HUES6 (cell line): ENCODE results near the gene MPHOSPH8.
"Not testable (repeated sequence)": the region's sequence is repeated elsewhere in the genome, so short reads cannot be mapped to it uniquely, and the experiment has no call there.

Source experiments
- H3K27ac ChIP-seq: 2 replicates; pipeline ENCODE4 v1.7.0; 2013; ENCODE audit warnings: low read depth, mild to moderate bottlenecking, low read length, inconsistent platforms
- H3K27me3 ChIP-seq: 2 replicates; pipeline ENCODE4 v1.6.1; 2013; ENCODE audit warnings: low read length; ENCODE audit not compliant: control insufficient read depth, insufficient read depth
- H3K36me3 ChIP-seq: 2 replicates; pipeline ENCODE4 v1.6.1; 2013; ENCODE audit warnings: low read length; ENCODE audit not compliant: control insufficient read depth, insufficient read depth
- H3K4me1 ChIP-seq: 2 replicates; pipeline ENCODE4 v1.6.1; 2013; ENCODE audit warnings: low read length; ENCODE audit not compliant: control insufficient read depth, insufficient read depth
- H3K4me3 ChIP-seq: 2 replicates; pipeline ENCODE4 v1.5.1; 2013; ENCODE audit warnings: low read depth, low read length
- H3K9ac ChIP-seq: one replicate; pipeline ENCODE4 v1.6.1; 2013; ENCODE audit warnings: mild to moderate bottlenecking, low read length
- H3K9me3 ChIP-seq: 2 replicates; pipeline ENCODE4 v1.6.1; 2013; ENCODE audit warnings: low read depth, low read length; ENCODE audit not compliant: control insufficient read depth, insufficient read depth

Gene MPHOSPH8

DNA sequence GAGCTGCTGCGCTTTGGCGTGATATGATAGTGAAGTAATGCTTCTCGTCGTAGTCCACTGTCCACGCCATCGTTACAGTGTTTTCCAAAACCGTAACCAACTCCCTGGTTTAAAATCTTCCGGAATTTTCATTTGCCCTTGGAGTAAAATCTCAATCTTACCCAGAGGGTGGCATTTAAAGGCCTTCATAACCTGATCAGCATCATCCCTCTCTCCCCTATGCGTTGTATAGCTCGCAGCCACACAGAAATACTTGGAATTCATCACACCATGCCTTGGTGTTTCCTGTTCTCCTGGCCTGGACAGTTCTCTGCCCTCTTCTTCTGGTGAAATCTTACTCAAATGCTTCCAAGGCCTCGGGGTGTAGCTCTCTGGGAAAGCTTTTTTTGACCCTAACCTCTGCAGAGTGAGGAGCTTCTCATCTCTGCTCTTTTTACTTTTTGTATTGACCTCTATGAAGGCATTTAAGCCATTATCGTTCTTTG, 839 bp downstream of the MPHOSPH8 start:
- Histone ChIP-seq H3K4me1 (peaks cover 11% of the 10 kb centered on the region), H3K36me3 (peaks cover 10% of the 10 kb centered on the region; the same call in 1 of the 2 replicates), H3K27ac (no peak overlapping the region), H3K27me3 (no peaks in the 10 kb centered on the region), H3K9me3 (peaks cover 8% of the 10 kb centered on the region), H3K4me3 (peak overlapping the region; percentile 78), H3K9ac (peak overlapping the region; percentile 74)

DNA sequence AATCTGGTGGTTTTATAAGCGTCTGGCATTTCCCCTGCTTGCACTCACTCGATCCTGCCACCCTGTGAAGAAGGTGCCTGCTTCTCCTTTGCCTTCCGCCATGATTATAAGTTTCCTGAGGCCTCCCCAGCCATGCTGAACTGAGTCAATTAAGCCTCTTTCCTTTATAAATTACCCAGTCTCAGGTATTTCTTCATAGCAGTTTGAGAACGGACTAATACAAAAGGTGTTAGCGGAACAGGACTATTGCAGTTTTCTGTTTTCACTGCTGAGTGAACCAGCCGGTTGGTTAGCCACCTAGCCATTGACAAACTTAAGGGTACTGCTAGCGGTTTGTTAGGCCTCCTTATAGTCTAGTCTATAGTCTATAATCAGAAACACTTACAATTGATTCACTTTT, 2.5 kb downstream of the MPHOSPH8 start:
- H3K4me3 ChIP-seq, H3K9ac ChIP-seq, H3K27ac ChIP-seq, H3K9me3 ChIP-seq, H3K36me3 ChIP-seq, H3K27me3 ChIP-seq: not testable (repeated sequence)
- H3K4me1 ChIP-seq = peaks cover 11% of the 10 kb centered on the region

- no peak overlapping the region for H3K27ac ChIP-seq
- H3K4me3 ChIP-seq = no peak overlapping the region
- no peaks in the 10 kb centered on the region for H3K9me3 ChIP-seq
- H3K9ac ChIP-seq = no peak overlapping the region
- H3K36me3 ChIP-seq = peaks cover 37% of the 10 kb centered on the region
- no peaks in the 10 kb centered on the region for H3K27me3 ChIP-seq
- no peaks in the 10 kb centered on the region for H3K4me1 ChIP-seq
Measured at GRCh38 chr13:19643652-19644051, 10.2 kb downstream of the MPHOSPH8 start.

GRCh38 chr13:19645000-19645399, 11.5 kb downstream of the MPHOSPH8 start:
- H3K36me3 ChIP-seq = peaks cover 46% of the 10 kb centered on the region
- no peaks in the 10 kb centered on the region for H3K9me3 ChIP-seq
- no peaks in the 10 kb centered on the region for H3K27me3 ChIP-seq
- no peak overlapping the region for H3K4me3 ChIP-seq
- no peak overlapping the region for H3K9ac ChIP-seq
- H3K4me1 ChIP-seq = no peaks in the 10 kb centered on the region
- no peak overlapping the region for H3K27ac ChIP-seq

DNA sequence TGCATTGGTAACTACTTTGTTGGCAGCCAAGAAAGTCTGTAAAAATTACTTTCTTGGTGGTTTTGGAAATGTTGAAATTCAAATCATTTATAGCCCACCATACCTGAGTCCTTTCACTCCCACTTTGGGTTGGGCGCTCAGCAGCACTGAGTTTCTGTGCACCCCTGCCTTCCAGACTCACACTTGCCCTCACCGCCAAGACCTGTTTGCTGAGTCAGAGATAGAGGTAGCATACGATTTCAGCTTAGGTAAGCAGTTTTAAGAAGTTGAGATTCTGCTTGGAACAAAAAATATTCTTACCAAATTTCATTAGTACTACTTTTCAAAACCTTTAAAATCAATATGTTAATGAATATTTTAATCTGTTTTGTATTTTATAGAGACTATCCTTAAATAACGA, 12.6 kb downstream of the MPHOSPH8 start:
- Histone ChIP-seq H3K36me3 (peaks cover 54% of the 10 kb centered on the region), H3K27me3 (no peaks in the 10 kb centered on the region), H3K9me3 (no peaks in the 10 kb centered on the region), H3K4me1 (no peaks in the 10 kb centered on the region), H3K27ac (no peak overlapping the region), H3K9ac (no peak overlapping the region), H3K4me3 (no peak overlapping the region)

GRCh38 chr13:19650742-19651141, 17.3 kb downstream of the MPHOSPH8 start:
- no peak overlapping the region for H3K9ac ChIP-seq
- H3K27me3 ChIP-seq = no peaks in the 10 kb centered on the region
- H3K4me3 ChIP-seq = no peak overlapping the region
- H3K36me3 ChIP-seq = peaks cover 32% of the 10 kb centered on the region
- H3K4me1 ChIP-seq = no peaks in the 10 kb centered on the region
- no peaks in the 10 kb centered on the region for H3K9me3 ChIP-seq
- no peak overlapping the region for H3K27ac ChIP-seq

DNA sequence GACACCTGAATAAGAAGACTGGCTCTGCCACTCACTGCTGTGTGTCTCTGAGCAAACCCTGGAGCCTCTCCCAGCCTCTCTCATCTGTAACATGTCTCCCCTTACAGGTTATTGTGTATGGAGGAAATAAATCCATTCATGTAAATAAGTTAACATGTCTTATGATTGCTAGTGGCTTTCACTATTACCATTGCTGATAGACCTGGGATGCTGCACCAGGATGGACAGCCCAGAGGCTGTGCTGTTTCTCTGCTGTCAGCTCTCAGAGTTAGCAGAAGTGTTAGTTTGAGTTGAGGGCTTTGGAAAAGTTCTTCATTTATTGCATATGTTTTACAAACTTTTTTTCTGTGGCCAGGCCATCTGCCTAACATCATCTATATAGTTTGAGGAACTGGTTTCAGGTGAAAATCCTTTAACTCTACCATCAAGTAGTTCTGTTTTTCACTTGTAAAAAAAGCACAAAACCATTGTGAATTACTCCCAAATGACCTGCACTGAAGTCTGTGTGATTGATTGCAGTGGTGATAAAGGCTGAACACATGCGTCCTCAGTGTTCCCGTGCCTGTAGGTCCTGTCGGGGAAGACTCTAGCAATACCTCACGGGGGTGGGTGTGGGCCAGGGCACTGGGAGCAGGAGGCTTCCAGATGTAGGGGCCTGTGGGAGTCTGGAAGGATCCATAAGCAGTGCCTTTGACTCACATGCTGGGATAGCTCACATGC, 24.6 kb downstream of the MPHOSPH8 start:
- Histone ChIP-seq H3K9me3 (no peaks in the 10 kb centered on the region), H3K27me3 (no peaks in the 10 kb centered on the region), H3K4me1 (no peaks in the 10 kb centered on the region), H3K36me3 (peaks cover 27% of the 10 kb centered on the region), H3K27ac (no peak overlapping the region), H3K4me3 (no peak overlapping the region), H3K9ac (no peak overlapping the region)

DNA sequence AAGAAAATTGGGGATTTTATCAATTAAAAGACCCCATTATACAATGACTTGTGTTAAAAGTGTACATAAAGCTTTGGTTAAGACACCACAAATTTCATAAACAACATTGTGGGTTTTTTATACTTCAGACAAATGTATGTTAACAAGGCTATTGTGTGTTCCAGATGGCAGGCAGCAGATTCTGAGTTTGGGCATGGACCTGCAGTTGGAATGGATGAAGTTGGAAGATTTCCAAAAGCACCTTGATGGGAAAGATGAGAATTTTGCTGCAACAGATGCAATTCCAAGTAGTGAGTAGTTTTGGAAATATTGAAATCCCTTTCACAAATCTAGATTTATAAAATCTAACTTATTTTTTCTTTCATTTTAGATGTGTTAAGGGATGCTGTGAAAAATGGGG, 25.4 kb downstream of the MPHOSPH8 start:
- H3K4me3 ChIP-seq = no peak overlapping the region
- H3K9me3 ChIP-seq = no peaks in the 10 kb centered on the region
- no peaks in the 10 kb centered on the region for H3K27me3 ChIP-seq
- no peak overlapping the region for H3K27ac ChIP-seq
- no peak overlapping the region for H3K9ac ChIP-seq
- H3K36me3 ChIP-seq = peaks cover 35% of the 10 kb centered on the region
- H3K4me1 ChIP-seq = no peaks in the 10 kb centered on the region

- H3K36me3 ChIP-seq = peaks cover 56% of the 10 kb centered on the region
- no peaks in the 10 kb centered on the region for H3K4me1 ChIP-seq
- H3K9ac ChIP-seq = no peak overlapping the region
Measured at GRCh38 chr13:19661126-19661525, 27.7 kb downstream of the MPHOSPH8 start.

GRCh38 chr13:19661561-19661960, 28.1 kb downstream of the MPHOSPH8 start:
- H3K4me3 ChIP-seq = no peak overlapping the region
- peaks cover 60% of the 10 kb centered on the region for H3K36me3 ChIP-seq
- H3K27ac ChIP-seq = no peak overlapping the region
- no peaks in the 10 kb centered on the region for H3K27me3 ChIP-seq
- no peaks in the 10 kb centered on the region for H3K9me3 ChIP-seq
- no peaks in the 10 kb centered on the region for H3K4me1 ChIP-seq
- H3K9ac ChIP-seq = no peak overlapping the region

More at GRCh38 chr13:19661126-19661525, 27.7 kb downstream of the MPHOSPH8 start:
- Histone ChIP-seq H3K27ac (no peak overlapping the region), H3K27me3 (no peaks in the 10 kb centered on the region), H3K9me3 (no peaks in the 10 kb centered on the region), H3K4me3 (no peak overlapping the region)

- H3K27me3 ChIP-seq = no peaks in the 10 kb centered on the region
- no peaks in the 10 kb centered on the region for H3K4me1 ChIP-seq
- H3K36me3 ChIP-seq = peaks cover 70% of the 10 kb centered on the region
- H3K9ac ChIP-seq = no peak overlapping the region
- H3K9me3 ChIP-seq = no peaks in the 10 kb centered on the region
- no peak overlapping the region for H3K27ac ChIP-seq
- H3K4me3 ChIP-seq = no peak overlapping the region
Measured at GRCh38 chr13:19663416-19663979, 30.0 kb downstream of the MPHOSPH8 start.
